HUDEP-2 (cell line): ENCODE results near the gene C4orf46.
"Not testable (repeated sequence)": the region's sequence is repeated elsewhere in the genome, so short reads cannot be mapped to it uniquely, and the experiment has no call there.

Experiments used
- DNase-seq, 76 experiments: peaks; one replicate each; lab custom pipeline; 2025; ENCODE audit not compliant: unreplicated experiment in 76 of 76; lab: John Stamatoyannopoulos, UW

Gene C4orf46

DNA sequence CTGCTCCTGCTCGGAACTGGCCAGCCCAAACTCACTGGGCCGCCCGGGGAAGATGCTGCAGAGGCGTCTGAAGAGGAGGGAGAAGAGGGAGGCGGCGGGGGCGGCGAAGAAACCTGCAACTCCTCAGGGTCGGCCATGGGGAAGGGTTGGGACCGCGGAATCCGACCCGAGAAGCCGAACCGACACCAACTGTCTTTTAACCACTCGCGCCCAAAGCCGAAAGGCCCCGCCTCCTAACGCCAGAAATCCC, at the start of gene C4orf46:
TSS of gene C4orf46 (minus strand) at position 223 of the 250 bp plus-strand sequence. CDS start at position 137, 86 bp downstream.
- no peak for DNase-seq

GRCh38 chr4:158715802-158716201, 44.1 kb upstream of the C4orf46 start:
- no peak for DNase-seq

DNA sequence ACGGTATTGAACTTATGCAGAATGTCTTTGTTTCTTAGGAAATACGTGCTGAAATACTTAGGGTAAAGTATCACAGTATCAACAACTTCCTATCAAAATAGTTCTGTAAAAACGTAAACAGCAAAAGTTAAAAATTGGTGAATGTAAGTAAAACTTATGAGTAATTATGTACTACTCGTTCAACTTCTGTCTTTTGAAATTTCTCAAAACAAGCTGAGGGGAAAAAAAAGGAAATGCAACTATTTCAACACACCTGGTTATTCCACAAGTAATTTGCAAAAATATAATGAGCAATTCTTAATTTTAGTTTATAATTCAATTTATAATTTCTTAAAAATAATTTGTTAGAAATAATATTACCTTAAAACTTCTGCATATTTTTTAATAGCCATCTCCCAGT, 43.2 kb upstream of the C4orf46 start:
- no peak for DNase-seq

- not testable (repeated sequence) for DNase-seq
Observed at GRCh38 chr4:158712622-158713021, 40.9 kb upstream of the C4orf46 start.

DNA sequence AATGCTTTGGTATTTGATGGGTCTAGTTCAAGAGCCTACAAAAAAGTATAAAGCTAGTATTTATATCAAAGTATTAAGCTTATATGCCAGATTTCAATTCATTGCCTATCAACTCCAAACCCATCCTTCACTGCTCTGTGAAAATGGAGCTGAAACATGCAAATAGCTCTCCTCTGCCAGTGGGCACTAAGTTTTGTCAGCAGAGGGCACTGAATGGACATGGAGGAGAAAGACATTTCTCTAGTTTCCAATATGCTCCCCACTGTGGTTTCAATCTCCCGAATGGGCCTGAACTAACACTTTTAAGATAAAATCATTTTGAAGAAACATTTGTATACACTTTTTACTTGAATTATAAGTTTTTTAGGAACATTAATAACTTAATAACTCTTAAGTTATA, 39.1 kb upstream of the C4orf46 start:
- peak in 10 of 76 experiments; percentile 0 to 30 (median 7) for DNase-seq

DNA sequence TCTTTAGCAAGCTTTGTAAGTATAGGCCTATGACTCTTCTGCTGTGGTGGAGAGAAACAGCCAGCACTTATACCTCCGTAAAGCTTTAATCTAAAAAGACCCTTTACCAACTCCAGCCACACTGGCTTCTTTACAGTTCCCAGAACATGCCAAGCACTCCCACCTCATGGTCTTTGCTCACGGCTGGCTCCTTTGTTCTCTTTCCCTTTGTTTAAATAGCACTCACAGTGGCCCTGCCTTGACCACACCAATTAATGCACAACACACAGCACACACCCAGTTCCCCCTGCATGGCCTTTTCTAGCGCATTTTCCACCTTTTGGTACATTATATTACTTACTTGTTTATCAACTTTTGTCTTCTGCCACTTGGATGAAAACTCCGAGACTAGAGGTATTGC, 32.6 kb upstream of the C4orf46 start:
- DNase-seq = no peak

GRCh38 chr4:158688813-158689212, 17.1 kb upstream of the C4orf46 start:
- no peak for DNase-seq

DNA sequence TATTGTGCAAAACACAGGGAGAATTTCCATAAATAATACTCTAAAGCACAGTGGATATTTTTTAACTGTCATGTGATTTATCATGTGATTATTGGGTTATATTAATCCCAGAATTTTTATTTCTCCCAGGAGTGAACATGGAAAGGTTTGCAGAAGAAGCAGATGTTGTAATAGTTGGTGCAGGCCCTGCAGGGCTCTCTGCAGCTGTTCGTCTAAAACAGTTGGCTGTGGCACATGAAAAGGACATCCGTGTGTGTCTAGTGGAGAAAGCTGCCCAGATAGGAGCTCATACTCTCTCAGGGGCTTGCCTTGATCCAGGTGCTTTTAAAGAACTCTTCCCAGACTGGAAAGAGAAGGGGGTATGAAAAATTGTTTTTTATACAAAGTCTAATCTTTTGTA, 10.4 kb upstream of the C4orf46 start:
- no peak for DNase-seq

GRCh38 chr4:158681629-158682028, 9.9 kb upstream of the C4orf46 start:
- no peak for DNase-seq

GRCh38 chr4:158678767-158679166, 7.1 kb upstream of the C4orf46 start:
- no peak for DNase-seq

GRCh38 chr4:158676076-158676475, 4.4 kb upstream of the C4orf46 start:
- DNase-seq = no peak

- no peak for DNase-seq
Observed at GRCh38 chr4:158673633-158674032, 1.9 kb upstream of the C4orf46 start.

- DNase-seq = peak; percentile 79 to 100 (median 98)
Observed at GRCh38 chr4:158671915-158672806, 474 bp upstream of the C4orf46 start, which contains the start of gene ETFDH. TSS of gene ETFDH (plus strand) at chr4:158672296. CDS start at chr4:158672457, 161 bp downstream.

- peak; percentile 9 to 95 (median 78) for DNase-seq
Observed at GRCh38 chr4:158670975-158671664, 567 bp downstream of the C4orf46 start.

GRCh38 chr4:158669310-158669709, 2.4 kb downstream of the C4orf46 start:
- DNase-seq = no peak

- peak in 26 of 76 experiments; percentile 0 to 44 (median 20) for DNase-seq
Observed at GRCh38 chr4:158667651-158668198, 4.0 kb downstream of the C4orf46 start.

DNA sequence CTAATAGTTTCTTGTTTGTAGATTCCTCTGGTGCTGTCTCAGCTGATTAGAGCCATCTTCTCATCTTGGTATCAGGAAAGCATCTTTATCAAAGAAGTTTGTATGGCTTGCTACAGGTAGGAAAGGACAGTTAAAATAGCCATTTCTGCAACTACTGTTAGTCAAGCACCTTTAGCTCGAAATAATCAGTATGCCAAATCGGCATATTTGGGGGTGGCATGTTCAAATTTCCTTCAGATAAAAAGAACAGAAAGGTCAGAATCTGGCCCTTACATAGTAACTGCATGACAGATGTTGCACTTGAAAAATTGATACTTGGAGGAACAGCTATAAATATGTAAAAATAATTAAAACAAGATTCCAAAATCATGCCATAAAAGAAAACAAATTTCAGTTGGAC, 4.8 kb downstream of the C4orf46 start:
- DNase-seq = no peak

- no peak for DNase-seq
Observed at GRCh38 chr4:158664806-158665205, 6.9 kb downstream of the C4orf46 start.

DNA sequence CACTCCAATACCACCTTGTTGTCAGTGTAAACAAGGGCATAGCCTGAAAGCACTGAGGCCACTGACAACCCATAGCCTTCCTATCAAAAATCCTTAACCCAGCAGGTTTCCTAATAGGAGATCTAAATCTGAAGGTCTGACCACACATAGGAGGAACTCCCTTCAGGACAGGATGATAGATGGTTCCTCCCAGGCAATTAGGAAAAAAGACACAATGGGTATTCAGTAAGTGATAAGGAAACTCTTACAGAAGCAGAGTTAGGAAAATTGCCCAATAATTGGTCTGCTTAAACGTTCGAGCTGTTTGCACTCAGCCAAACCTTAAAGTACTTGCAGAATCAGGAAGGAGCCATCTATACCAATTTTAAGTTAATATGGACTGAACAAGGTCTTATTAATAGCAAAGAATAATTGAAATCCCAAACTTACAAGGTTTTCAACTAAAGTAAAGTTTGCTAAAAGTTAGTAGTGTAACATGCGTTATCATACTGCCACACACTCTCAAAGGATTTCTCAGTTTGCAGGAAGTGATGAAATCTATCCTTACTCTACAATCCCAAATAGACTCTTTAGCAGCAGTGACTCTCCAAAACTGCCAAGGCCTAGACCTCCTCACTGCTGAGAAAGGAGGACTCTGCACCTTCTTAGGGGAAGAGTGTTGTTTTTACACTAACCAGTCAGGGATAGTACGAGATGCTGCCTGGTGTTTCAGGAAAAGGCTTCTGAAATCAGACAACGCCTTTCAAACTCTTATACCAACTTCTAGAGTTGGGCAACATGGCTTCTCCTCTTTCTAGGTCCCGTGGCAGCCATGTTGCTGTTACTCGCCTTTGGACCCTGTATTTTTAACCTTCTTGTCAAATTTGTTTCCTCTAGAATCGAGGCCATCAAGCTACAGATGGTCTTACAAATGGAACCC, 7.7 kb downstream of the C4orf46 start:
- DNase-seq = peak in 5 of 76 experiments; percentile 10 to 32 (median 15)

- not testable (repeated sequence) for DNase-seq
Observed at GRCh38 chr4:158663255-158663654, 8.4 kb downstream of the C4orf46 start.

DNA sequence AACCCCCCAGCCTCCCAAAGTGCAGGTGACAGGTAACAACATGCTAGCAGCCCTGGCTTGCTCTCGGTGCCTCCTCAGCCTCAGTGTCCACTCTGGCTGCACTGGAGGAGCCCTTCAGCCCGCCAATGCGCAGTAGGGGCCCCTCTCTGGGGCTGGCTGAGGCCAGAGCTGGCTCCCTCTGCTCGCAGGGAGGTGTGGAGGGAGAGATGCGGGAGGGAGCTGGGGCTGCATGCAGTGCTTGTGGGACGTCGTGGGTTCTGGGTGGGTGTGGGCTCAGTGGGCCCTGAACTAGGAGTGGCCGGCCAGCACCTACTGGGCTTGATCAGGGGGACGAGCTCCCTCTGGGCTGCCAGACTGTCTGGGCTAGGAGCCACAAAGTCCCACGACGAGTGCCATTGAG, 14.4 kb downstream of the C4orf46 start:
- DNase-seq = no peak
